ENCODE results near the gene KANSL3. TPM values are rescaled to one million over a fixed set of nuclear protein-coding genes. Genes with fewer than 3 reads are reported as not detected.

Gene KANSL3
- polyA plus RNA-seq, 3 donors = 10.7 to 19.6 (median 13.8) TPM

GRCh38 chr2:96552315-96553175 is 85.6 kb downstream of the KANSL3 start:
- 85 to 87% (median 85%) methylated on average over 18 of the region's 18 CpGs for WGBS, 3 donors
- no peak overlapping the region for H3K27ac ChIP-seq (ENCODE audit: low read depth, low read length)

GRCh38 chr2:96551605-96552314 is 86.4 kb downstream of the KANSL3 start:
- H3K27ac ChIP-seq (ENCODE audit: low read depth, low read length) = no peak overlapping the region
- 92 to 96% (median 95%) methylated on average over 23 to 25 of the region's 25 CpGs for WGBS, 3 donors

- 94 to 95% (median 95%) methylated on average over 14 of the region's 14 CpGs for WGBS, 3 donors
Measured at GRCh38 chr2:96550787-96551604, 87.1 kb downstream of the KANSL3 start.

GRCh38 chr2:96549967-96550786 is 87.9 kb downstream of the KANSL3 start:
- H3K27ac ChIP-seq (ENCODE audit: low read depth, low read length) = no peak overlapping the region
- WGBS, 3 donors = 48 to 88% (median 76%) methylated on average over 51 to 61 of the region's 61 CpGs

More at GRCh38 chr2:96550787-96551604, 87.1 kb downstream of the KANSL3 start:
- H3K27ac ChIP-seq (ENCODE audit: low read depth, low read length) = no peak overlapping the region

GRCh38 chr2:96549466-96549785 is 88.7 kb downstream of the KANSL3 start:
- 67 to 87% (median 85%) methylated on average over 4 of the region's 4 CpGs for WGBS, 3 donors
- no peak overlapping the region for H3K27ac ChIP-seq (ENCODE audit: low read depth, low read length)

- 90 to 92% (median 92%) methylated on average over 21 to 24 of the region's 24 CpGs for WGBS, 3 donors
- H3K27ac ChIP-seq (ENCODE audit: low read depth, low read length) = no peak overlapping the region
Measured at GRCh38 chr2:96548558-96549465, 89.3 kb downstream of the KANSL3 start.

GRCh38 chr2:96547731-96548171 is 90.4 kb downstream of the KANSL3 start:
- no peak overlapping the region for H3K27ac ChIP-seq (ENCODE audit: low read depth, low read length)

GRCh38 chr2:96547203-96547641 is 90.9 kb downstream of the KANSL3 start:
- H3K27ac ChIP-seq (ENCODE audit: low read depth, low read length) = no peak overlapping the region
- WGBS, 3 donors = 84 to 91% (median 87%) methylated on average over 7 of the region's 7 CpGs

More at GRCh38 chr2:96547731-96548171, 90.4 kb downstream of the KANSL3 start:
- WGBS, 3 donors = 83 to 90% (median 90%) methylated on average over 6 of the region's 6 CpGs

GRCh38 chr2:96546797-96547196 is 91.3 kb downstream of the KANSL3 start:
- 67 to 95% (median 72%) methylated on average over 8 of the region's 8 CpGs for WGBS, 3 donors
- no peak overlapping the region for H3K27ac ChIP-seq (ENCODE audit: low read depth, low read length)

GRCh38 chr2:96546321-96546720 is 91.8 kb downstream of the KANSL3 start:
- 91 to 94% (median 93%) methylated on average over 5 of the region's 5 CpGs for WGBS, 3 donors
- H3K27ac ChIP-seq (ENCODE audit: low read depth, low read length) = no peak overlapping the region

Other genes with a start within 250 kb of the KANSL3 start
- gene NEURL3, start 133.0 kb downstream of the KANSL3 start, polyA plus RNA-seq = 10 to 100 TPM in 1 of 3 donors, under 1 TPM in 1, not detected in 1; 0.12 to 12.5 TPM
- gene ARID5A, start 101.6 kb downstream of the KANSL3 start, polyA plus RNA-seq = 10 to 100 TPM in 2 of 3 donors, 1 to 10 TPM in 1; 7.7 to 71.1 (median 63.3) TPM
- under 1 TPM in 1 of 3 donors, not detected in 2; 0.49 TPM for gene FER1L5, start 4.5 kb upstream of the KANSL3 start, polyA plus RNA-seq
- gene LMAN2L, start 101.8 kb upstream of the KANSL3 start, polyA plus RNA-seq = 10 to 100 TPM in 2 of 3 donors, 1 to 10 TPM in 1; 6.2 to 11.7 (median 10.2) TPM
- 1 to 10 TPM in 2 of 3 donors, under 1 TPM in 1; 0.79 to 4.1 (median 2.1) TPM for gene CNNM4, start 122.6 kb upstream of the KANSL3 start, polyA plus RNA-seq
- 10 to 100 TPM in 1 of 3 donors, 1 to 10 TPM in 2; 3.6 to 17.9 (median 8.3) TPM for gene CNNM3, start 178.0 kb upstream of the KANSL3 start, polyA plus RNA-seq
- gene ANKRD23, start 205.7 kb upstream of the KANSL3 start, polyA plus RNA-seq = 1 to 10 TPM in 2 of 3 donors, under 1 TPM in 1; 0.22 to 2.7 (median 1.0) TPM
- gene ANKRD39, start 219.7 kb upstream of the KANSL3 start, polyA plus RNA-seq = 10 to 100 TPM in 2 of 3 donors, 1 to 10 TPM in 1; 9.4 to 14.5 (median 11.0) TPM
- 10 to 100 TPM in 2 of 3 donors, 1 to 10 TPM in 1; 8.2 to 41.2 (median 30.2) TPM for gene SEMA4C, start 231.8 kb upstream of the KANSL3 start, polyA plus RNA-seq